A549 (cell line): Measurements from ENCODE around the gene DDIT4. TPM values are rescaled to one million over a fixed set of nuclear protein-coding genes. Genes with fewer than 3 reads are reported as not detected.
A peak's percentile ranks its signal among the peaks of the same experiment; 100 is the strongest.

Source experiments
- ATAC-seq, 2 experiments: fragments of 200-7000 bp in 1 of 2; fragments of >200 bp in 1 of 2; cut with Nextera tagmentation in 1 of 2; cut with Tn5 transposase in 1 of 2; 3 replicates each; pipeline versions ENCODE4 v1.8.0 to v1.9.1; 2018 to 2020; ENCODE audit warnings: mild to moderate bottlenecking in 1 of 2, moderate library complexity in 1 of 2
- CTCF ChIA-PET: fragments of 300-600 bp; sonication (Branson Sonifier 250); formaldehyde crosslinking; extraction: SDS; loops from one replicate; lab custom pipeline; 2021; ENCODE audit warnings: antibody characterized with exemption, inconsistent platforms; lab: Yijun Ruan, JAX
- POLR2A ChIA-PET: fragments of 350-600 bp; formaldehyde crosslinking; extraction: SDS; loops from one replicate; lab custom pipeline; 2021; ENCODE audit warnings: antibody characterized with exemption, inconsistent platforms; lab: Yijun Ruan, JAX
- DNase-seq, 2 experiments: peaks; one replicate each; pipeline versions ENCODE4 v3.0.0 to v3.0.0-alpha.2; 2011 to 2016; ENCODE audit warnings: low read depth in 1 of 2, low spot score in 1 of 2
- FAIRE-seq: peaks from 2 replicates; lab custom pipeline; 2011; peaks lifted over from hg19 to GRCh38; lab: Jason Lieb, UNC
- H3K27ac ChIP-seq, 2 experiments: fragments of >200 bp; sonication (Bioruptor Twin); formaldehyde crosslinking; 3 replicates each; pipeline ENCODE4 v1.5.1; 2016 to 2017
- H3K4me1 ChIP-seq: fragments of >200 bp; sonication (Bioruptor Twin); formaldehyde crosslinking; 3 replicates; pipeline ENCODE4 v1.6.1; 2016
- H3K4me2 ChIP-seq: fragments of >200 bp; sonication (Bioruptor Twin); formaldehyde crosslinking; 3 replicates; pipeline ENCODE4 v1.6.1; 2016
- H3K4me3 ChIP-seq: fragments of >200 bp; sonication (Bioruptor Twin); formaldehyde crosslinking; 3 replicates; pipeline ENCODE4 v1.5.1; 2016
- H3K9me3 ChIP-seq: fragments of >200 bp; sonication (Bioruptor Twin); formaldehyde crosslinking; 3 replicates; pipeline ENCODE4 v1.6.1; 2016
- ATOH8 ChIP-seq: fragments of 250-450 bp; sonication (Bioruptor Pico); IDR thresholded peaks from 2 replicates; pipeline ENCODE4 v1.5.0; 2020; ENCODE audit warnings: low read depth, mild to moderate bottlenecking, moderate library complexity
- BHLHE40 ChIP-seq: IDR thresholded peaks from 2 replicates; pipeline ENCODE4 v1.6.1; 2012; ENCODE audit warnings: low read depth, low read length, inconsistent platforms
- CBX8 ChIP-seq: fragments of 200-600 bp; sonication (generic); IDR thresholded peaks from 2 replicates; pipeline ENCODE4 v1.6.1; 2016
- CEBPB ChIP-seq, 2 experiments: fragments of >200 bp in 1 of 2; sonication (Bioruptor Twin) in 1 of 2; formaldehyde crosslinking in 1 of 2; IDR thresholded peaks; 2 replicates each; pipeline ENCODE4 v1.6.1; 2012 to 2016
- CHD4 ChIP-seq: fragments of 200-600 bp; sonication (generic); IDR thresholded peaks from 2 replicates; pipeline ENCODE4 v1.6.1; 2016; ENCODE audit warnings: antibody characterized with exemption, mild to moderate bottlenecking, borderline replicate concordance
- EHF ChIP-seq: fragments of 250-450 bp; sonication (Bioruptor Pico); IDR thresholded peaks from 2 replicates; pipeline ENCODE4 v1.5.0; 2020; ENCODE audit warnings: mild to moderate bottlenecking
- ESRRA ChIP-seq: fragments of 150-350 bp; IDR thresholded peaks from 2 replicates; pipeline ENCODE4 v1.6.1; 2014; ENCODE audit warnings: mild to moderate bottlenecking, low read length, borderline replicate concordance
- FOSB ChIP-seq: fragments of 250-450 bp; sonication (Bioruptor Pico); IDR thresholded peaks from 2 replicates; pipeline ENCODE4 v1.5.0; 2020; ENCODE audit warnings: mild to moderate bottlenecking, moderate library complexity
- FOXS1 ChIP-seq: fragments of 250-450 bp; sonication (Bioruptor Pico); IDR thresholded peaks from 2 replicates; pipeline ENCODE4 v1.5.0; 2020; ENCODE audit warnings: mild to moderate bottlenecking, moderate library complexity
- GATA3 ChIP-seq: IDR thresholded peaks from 2 replicates; pipeline ENCODE4 v1.6.1; 2012; ENCODE audit warnings: borderline replicate concordance
- HDAC2 ChIP-seq: fragments of 200-600 bp; sonication (generic); IDR thresholded peaks from 2 replicates; pipeline ENCODE4 v1.6.1; 2016
- HES2 ChIP-seq: fragments of >200 bp; sonication (Bioruptor Twin); formaldehyde crosslinking; IDR thresholded peaks from 2 replicates; pipeline ENCODE4 v1.6.1; 2016
- HOXB13 ChIP-seq: fragments of 250-450 bp; sonication (Bioruptor Pico); IDR thresholded peaks from 2 replicates; pipeline ENCODE4 v1.5.0; 2020; ENCODE audit warnings: low read depth, mild to moderate bottlenecking, moderate library complexity
- KDM1A ChIP-seq: fragments of 200-600 bp; sonication (generic); IDR thresholded peaks from 2 replicates; pipeline ENCODE4 v1.6.1; 2016; ENCODE audit warnings: low read depth, mild to moderate bottlenecking
- KDM5A ChIP-seq: fragments of 200-600 bp; sonication (generic); IDR thresholded peaks from 2 replicates; pipeline ENCODE4 v1.6.1; 2016; ENCODE audit warnings: antibody characterized with exemption, mild to moderate bottlenecking
- MAFK ChIP-seq: fragments of 450-650 bp; IDR thresholded peaks from 2 replicates; pipeline ENCODE4 v1.6.1; 2014; ENCODE audit not compliant: partially characterized antibody
- MAX ChIP-seq: IDR thresholded peaks from 2 replicates; pipeline ENCODE4 v1.6.1; 2012
- NFE2L2 ChIP-seq: fragments of 150-350 bp; conservative IDR thresholded peaks from 2 replicates; pipeline ENCODE4 v1.6.1; 2014; ENCODE audit warnings: low read length
- NR3C1 ChIP-seq: fragments of >200 bp; sonication (Bioruptor Twin); formaldehyde crosslinking; IDR thresholded peaks from 3 replicates; pipeline ENCODE4 v1.6.1; 2017
- PBX3 ChIP-seq: IDR thresholded peaks from 2 replicates; pipeline ENCODE4 v1.6.1; 2012
- POLR2A ChIP-seq: IDR thresholded peaks from 2 replicates; pipeline ENCODE4 v1.6.1; 2012; ENCODE audit warnings: mild to moderate bottlenecking, low read length
- POLR2AphosphoS2 ChIP-seq: conservative IDR thresholded peaks from 2 replicates; pipeline ENCODE4 v1.6.1; 2012; ENCODE audit warnings: low read length, improper control_type of control experiment, inconsistent platforms
- RARB ChIP-seq: fragments of 250-450 bp; sonication (Bioruptor Pico); IDR thresholded peaks from 2 replicates; pipeline ENCODE4 v1.8.0; 2021; ENCODE audit warnings: mild to moderate bottlenecking, moderate library complexity
- RFX5 ChIP-seq: fragments of 450-650 bp; IDR thresholded peaks from 2 replicates; pipeline ENCODE4 v1.7.1; 2014; ENCODE audit warnings: antibody characterized with exemption, mild to moderate bottlenecking, moderate library complexity
- RNF2 ChIP-seq: fragments of 200-600 bp; sonication (generic); IDR thresholded peaks from 2 replicates; pipeline ENCODE4 v1.6.1; 2016; ENCODE audit warnings: low read depth, mild to moderate bottlenecking, antibody characterized with exemption, moderate library complexity, borderline replicate concordance
- SMC3 ChIP-seq: fragments of >200 bp; sonication (Bioruptor Twin); formaldehyde crosslinking; IDR thresholded peaks from 3 replicates; pipeline ENCODE4 v1.6.1; 2018; ENCODE audit warnings: inconsistent platforms
- SREBF2 ChIP-seq: fragments of 450-650 bp; IDR thresholded peaks from 2 replicates; pipeline ENCODE4 v1.6.1; 2014; ENCODE audit warnings: mild to moderate bottlenecking, moderate library complexity
- TFCP2L1 ChIP-seq: fragments of 250-450 bp; sonication (Bioruptor Pico); IDR thresholded peaks from 2 replicates; pipeline ENCODE4 v1.5.0; 2021; ENCODE audit warnings: mild to moderate bottlenecking
- TP53 ChIP-seq: fragments of 250-450 bp; sonication (Bioruptor Pico); IDR thresholded peaks from 2 replicates; pipeline ENCODE4 v1.5.0; 2021; ENCODE audit warnings: mild to moderate bottlenecking, moderate library complexity
- ZNF302 ChIP-seq: fragments of 250-450 bp; sonication (Bioruptor Pico); IDR thresholded peaks from 2 replicates; pipeline ENCODE4 v1.9.0; 2021; ENCODE audit warnings: inconsistent platforms, mild to moderate bottlenecking, moderate library complexity
- ZSCAN20 ChIP-seq: fragments of 250-450 bp; sonication (Bioruptor Pico); IDR thresholded peaks from 2 replicates; pipeline ENCODE4 v1.8.0; 2022; ENCODE audit warnings: mild to moderate bottlenecking, moderate library complexity
- WGBS: methylation state at CpG from one replicate; pipeline ENCODE4 v1.1.6; 2017; ENCODE audit errors: missing lambda C conversion rate; 5-methylcytosine and 5-hydroxymethylcytosine counted together
- polyA plus RNA-seq, 4 experiments: library from polyadenylated mRNA; depleted of rRNA in 3 of 4; stranded (reverse); fragments of >200 nt; fragmentation: RNase III in 1 of 4; extraction: RNeasy Plus Mini Kit Qiagen cat#74134 plus additional on column Dnase treatment in 1 of 4; gene quantifications; 2 replicates in 3 of 4; 3 replicates in 1 of 4; pipeline ENCODE4 v1.2.3, GENCODE V29; 2011 to 2017
- TF ChIP-seq, protein P1 (sequence below): fragments of 200-600 bp; sonication (generic); IDR thresholded peaks from 2 replicates; pipeline ENCODE4 v1.6.1; 2016; ENCODE audit warnings: antibody characterized with exemption, mild to moderate bottlenecking, moderate library complexity

Gene DDIT4
- polyA plus RNA-seq, 2 of the 4 experiments (the other 2 are of a cell fraction): 239 to 392 TPM

GRCh38 chr10:72276421-72277339 is 3.0 kb downstream of the DDIT4 start (continued):
- TF ChIP-seq HOXB13 (CRISPR knock-in tag): peak; percentile 54; the same call in 1 of the 2 replicates
- peak; percentile 36 for TF ChIP-seq SMC3
- peak; percentile 12; the same call in 1 of the 2 replicates for TF ChIP-seq TP53 (CRISPR knock-in tag)
- TF ChIP-seq, protein P1, sequence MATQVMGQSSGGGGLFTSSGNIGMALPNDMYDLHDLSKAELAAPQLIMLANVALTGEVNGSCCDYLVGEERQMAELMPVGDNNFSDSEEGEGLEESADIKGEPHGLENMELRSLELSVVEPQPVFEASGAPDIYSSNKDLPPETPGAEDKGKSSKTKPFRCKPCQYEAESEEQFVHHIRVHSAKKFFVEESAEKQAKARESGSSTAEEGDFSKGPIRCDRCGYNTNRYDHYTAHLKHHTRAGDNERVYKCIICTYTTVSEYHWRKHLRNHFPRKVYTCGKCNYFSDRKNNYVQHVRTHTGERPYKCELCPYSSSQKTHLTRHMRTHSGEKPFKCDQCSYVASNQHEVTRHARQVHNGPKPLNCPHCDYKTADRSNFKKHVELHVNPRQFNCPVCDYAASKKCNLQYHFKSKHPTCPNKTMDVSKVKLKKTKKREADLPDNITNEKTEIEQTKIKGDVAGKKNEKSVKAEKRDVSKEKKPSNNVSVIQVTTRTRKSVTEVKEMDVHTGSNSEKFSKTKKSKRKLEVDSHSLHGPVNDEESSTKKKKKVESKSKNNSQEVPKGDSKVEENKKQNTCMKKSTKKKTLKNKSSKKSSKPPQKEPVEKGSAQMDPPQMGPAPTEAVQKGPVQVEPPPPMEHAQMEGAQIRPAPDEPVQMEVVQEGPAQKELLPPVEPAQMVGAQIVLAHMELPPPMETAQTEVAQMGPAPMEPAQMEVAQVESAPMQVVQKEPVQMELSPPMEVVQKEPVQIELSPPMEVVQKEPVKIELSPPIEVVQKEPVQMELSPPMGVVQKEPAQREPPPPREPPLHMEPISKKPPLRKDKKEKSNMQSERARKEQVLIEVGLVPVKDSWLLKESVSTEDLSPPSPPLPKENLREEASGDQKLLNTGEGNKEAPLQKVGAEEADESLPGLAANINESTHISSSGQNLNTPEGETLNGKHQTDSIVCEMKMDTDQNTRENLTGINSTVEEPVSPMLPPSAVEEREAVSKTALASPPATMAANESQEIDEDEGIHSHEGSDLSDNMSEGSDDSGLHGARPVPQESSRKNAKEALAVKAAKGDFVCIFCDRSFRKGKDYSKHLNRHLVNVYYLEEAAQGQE: no peak; the same call in 1 of the 2 replicates
- TF ChIP-seq ZNF302 (CRISPR knock-in tag): no peak
- no peak for TF ChIP-seq RFX5
- TF ChIP-seq ZSCAN20 (CRISPR knock-in tag): peak; percentile 58
- peak; percentile 45 for TF ChIP-seq MAX
- TF ChIP-seq FOXS1 (CRISPR knock-in tag): no peak
- TF ChIP-seq KDM1A: 0 out of 2 replicates have a peak, but pooled peaks have one; percentile 53
- TF ChIP-seq FOSB (CRISPR knock-in tag): 0 out of 2 replicates have a peak, but pooled peaks have one; percentile 46
- no peak for TF ChIP-seq HDAC2
- TF ChIP-seq EHF (CRISPR knock-in tag): peak; percentile 65; the same call in 1 of the 2 replicates

DNA sequence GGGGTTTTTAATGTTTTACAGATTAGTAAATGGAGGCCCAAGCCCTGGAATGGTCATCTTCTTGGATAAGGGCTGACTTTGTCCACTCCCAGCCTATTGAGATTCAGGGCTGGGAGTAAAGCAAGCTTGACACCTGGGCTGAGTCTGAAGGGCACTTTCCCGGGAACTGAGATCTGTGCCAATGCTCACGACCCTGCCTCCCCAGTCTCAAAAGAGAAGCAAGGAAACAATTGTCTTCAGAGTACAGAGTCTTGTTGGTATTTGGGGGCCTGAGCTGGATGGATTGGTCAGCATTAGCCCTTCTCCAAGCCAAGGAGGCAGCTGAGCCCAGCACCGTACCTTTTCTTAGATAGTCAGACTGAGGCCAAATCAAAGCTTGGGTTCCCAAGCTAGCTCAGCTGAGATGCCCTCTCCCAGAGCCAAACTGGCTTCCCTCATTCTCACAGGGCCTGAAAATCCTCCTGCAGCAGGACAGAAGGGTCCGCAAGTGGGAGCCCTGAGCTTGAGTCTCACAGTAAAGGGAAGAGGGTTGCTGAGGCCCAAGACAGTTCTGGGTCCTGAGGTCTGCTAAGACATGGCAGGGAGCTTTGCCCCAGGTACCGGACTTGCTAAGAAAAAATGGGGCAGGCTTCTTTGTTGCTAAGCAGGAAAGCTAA is 3.7 kb downstream of the DDIT4 start:
- ATAC-seq: no peak; a peak in 1 of 6 replicates
- CTCF ChIA-PET: interaction anchor here (1.0 to 8.9 kb wide), 8 partner anchors 10 to 59 kb away, joined by 3 to 89 read pairs (median 5); no protein-coding TSS in a partner anchor
- peaks cover 40% of the 10 kb centered on the region for H3K4me1 ChIP-seq
- WGBS: 65% methylated on average over 5 of the region's 5 CpGs
- DNase-seq: peak in 1 of 2 experiments; percentile 74
- peak overlapping the region; percentile 98 for H3K27ac ChIP-seq
- no peak overlapping the region; the same call in 2 of the 3 replicates for H3K4me3 ChIP-seq
- no peak for TF ChIP-seq KDM5A
- TF ChIP-seq HES2: no peak
- no peak for TF ChIP-seq RARB (CRISPR knock-in tag)
- no peak for TF ChIP-seq ESRRA
- no peak for TF ChIP-seq BHLHE40
- TF ChIP-seq MAFK: no peak
- TF ChIP-seq RNF2: no peak
- TF ChIP-seq NFE2L2: no peak
- peak; percentile 65; the same call in 1 of the 2 replicates for TF ChIP-seq POLR2AphosphoS2
- TF ChIP-seq TP53 (CRISPR knock-in tag): peak; percentile 31; the same call in 1 of the 2 replicates
- TF ChIP-seq PBX3: no peak
- no peak for TF ChIP-seq POLR2A
- no peak for TF ChIP-seq ATOH8 (CRISPR knock-in tag)
- TF ChIP-seq CEBPB (IDR thresholded peaks at IDR 0.05): no peak
- TF ChIP-seq NR3C1: no peak
- no peak for TF ChIP-seq SREBF2
- no peak for TF ChIP-seq CBX8
- no peak for TF ChIP-seq GATA3
- no peak for TF ChIP-seq CHD4
- TF ChIP-seq KDM1A: 0 out of 2 replicates have a peak, but pooled peaks have one; percentile 3
- TF ChIP-seq TFCP2L1 (CRISPR knock-in tag): no peak
- no peak for TF ChIP-seq RFX5
- H3K9me3 ChIP-seq: no peaks in the 10 kb centered on the region
- no peak for FAIRE-seq
- POLR2A ChIA-PET: interaction anchor here (0.6 to 6.8 kb wide), 14 partner anchors 10 to 57 kb away, joined by 3 to 126 read pairs (median 6); no protein-coding TSS in a partner anchor
- H3K4me2 ChIP-seq: peak overlapping the region; percentile 91
